NCI-H82 (cell line): ENCODE results near the gene CEP70.
"Not testable (repeated sequence)": the region's sequence is repeated elsewhere in the genome, so short reads cannot be mapped to it uniquely, and the experiment has no call there.

Experiments used
- DNase-seq: peaks from one replicate; lab custom pipeline; 2025; lab: John Stamatoyannopoulos, UW

The CEP70 gene

GRCh38 chr3:138470687-138471086 lies 123.4 kb downstream of the CEP70 start:
- no peak for DNase-seq

DNA sequence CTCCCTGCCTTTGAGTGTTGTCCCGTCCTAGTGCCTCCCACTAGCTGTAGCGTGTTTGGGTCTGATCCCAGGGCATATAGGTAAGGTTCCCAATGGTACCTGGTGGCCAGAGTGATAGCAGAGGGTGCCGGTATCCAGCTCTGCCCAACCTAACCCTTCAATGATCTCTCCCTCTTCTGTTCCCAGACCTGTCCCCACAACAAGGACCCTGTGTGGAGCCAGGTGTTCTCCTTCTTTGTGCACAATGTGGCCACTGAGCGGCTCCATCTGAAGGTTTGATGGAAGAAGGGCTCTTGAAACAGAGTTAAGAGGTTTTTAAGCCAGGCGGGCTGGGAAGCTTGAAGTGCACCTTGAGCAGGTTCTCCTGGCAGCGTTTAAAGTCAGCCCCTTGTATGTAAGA lies 124.2 kb downstream of the CEP70 start:
- no peak for DNase-seq

GRCh38 chr3:138468886-138469285 lies 125.2 kb downstream of the CEP70 start:
- no peak for DNase-seq

DNA sequence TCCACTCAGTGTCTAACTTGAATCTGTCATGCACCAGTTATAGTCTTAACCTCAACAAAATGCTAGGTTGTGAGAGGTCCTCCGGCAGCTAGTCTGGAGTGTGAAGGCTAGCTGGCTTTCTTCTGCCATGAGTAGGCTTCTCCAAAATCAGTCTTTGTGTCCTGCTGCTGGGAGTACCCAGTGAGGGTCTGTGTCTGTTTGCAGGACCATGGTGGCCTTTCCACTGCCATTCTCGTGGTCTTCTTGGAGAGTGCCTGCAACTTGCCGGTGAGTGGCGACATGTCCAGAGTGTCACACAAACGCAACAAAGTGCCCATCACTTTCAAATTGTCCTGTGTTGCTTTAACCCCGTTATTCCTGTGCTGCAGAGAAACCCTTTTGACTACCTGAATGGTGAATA lies 125.6 kb downstream of the CEP70 start:
- DNase-seq = no peak

- DNase-seq = no peak
These were observed 126.1 kb downstream of the CEP70 start for GRCh38 chr3:138467931-138468330.

GRCh38 chr3:138465925-138466324 lies 128.1 kb downstream of the CEP70 start:
- DNase-seq = no peak

DNA sequence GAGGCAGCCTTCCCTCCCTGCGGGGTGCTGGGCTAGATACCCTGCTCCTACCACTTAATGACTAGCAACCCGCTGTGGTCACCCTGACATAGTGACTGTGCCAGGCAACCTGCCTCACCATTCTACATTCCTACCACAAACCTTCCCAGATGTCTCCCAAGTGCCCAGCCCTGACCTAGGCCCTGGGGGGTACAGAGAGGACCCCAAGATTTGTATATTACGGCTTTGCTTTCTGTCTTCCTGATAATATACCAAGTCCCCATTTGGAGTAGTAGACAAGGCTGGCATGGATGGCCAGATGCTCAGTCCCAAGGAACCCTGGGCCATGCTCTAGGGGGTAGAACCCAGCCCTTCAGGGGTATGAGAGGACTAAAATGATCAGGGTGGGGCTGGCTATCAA lies 128.6 kb downstream of the CEP70 start:
- no peak for DNase-seq

- no peak for DNase-seq
These were observed 129.6 kb downstream of the CEP70 start for GRCh38 chr3:138464491-138464860.

- DNase-seq = no peak
These were observed 130.2 kb downstream of the CEP70 start for GRCh38 chr3:138463724-138464490.

GRCh38 chr3:138461896-138462295 lies 132.2 kb downstream of the CEP70 start:
- DNase-seq = no peak

DNA sequence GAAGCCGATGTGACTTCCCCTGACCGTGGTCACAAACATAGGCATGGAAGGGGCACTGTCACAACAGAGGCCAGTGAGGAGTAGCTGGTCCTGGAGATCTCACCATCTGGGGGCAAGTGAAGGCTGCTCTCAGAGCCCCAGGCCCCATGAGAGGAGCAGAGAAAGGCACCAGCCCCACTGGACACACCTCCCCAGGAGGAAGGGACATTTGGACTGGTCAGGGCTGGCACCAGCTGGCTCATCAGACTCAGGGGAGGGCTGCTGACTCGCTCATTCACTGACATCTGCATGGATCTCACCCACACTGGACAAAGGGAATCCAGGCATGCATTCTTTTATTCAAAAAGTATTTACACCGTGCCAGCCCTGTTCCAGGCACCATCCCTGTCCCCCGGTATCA lies 132.8 kb downstream of the CEP70 start:
- no peak for DNase-seq

DNA sequence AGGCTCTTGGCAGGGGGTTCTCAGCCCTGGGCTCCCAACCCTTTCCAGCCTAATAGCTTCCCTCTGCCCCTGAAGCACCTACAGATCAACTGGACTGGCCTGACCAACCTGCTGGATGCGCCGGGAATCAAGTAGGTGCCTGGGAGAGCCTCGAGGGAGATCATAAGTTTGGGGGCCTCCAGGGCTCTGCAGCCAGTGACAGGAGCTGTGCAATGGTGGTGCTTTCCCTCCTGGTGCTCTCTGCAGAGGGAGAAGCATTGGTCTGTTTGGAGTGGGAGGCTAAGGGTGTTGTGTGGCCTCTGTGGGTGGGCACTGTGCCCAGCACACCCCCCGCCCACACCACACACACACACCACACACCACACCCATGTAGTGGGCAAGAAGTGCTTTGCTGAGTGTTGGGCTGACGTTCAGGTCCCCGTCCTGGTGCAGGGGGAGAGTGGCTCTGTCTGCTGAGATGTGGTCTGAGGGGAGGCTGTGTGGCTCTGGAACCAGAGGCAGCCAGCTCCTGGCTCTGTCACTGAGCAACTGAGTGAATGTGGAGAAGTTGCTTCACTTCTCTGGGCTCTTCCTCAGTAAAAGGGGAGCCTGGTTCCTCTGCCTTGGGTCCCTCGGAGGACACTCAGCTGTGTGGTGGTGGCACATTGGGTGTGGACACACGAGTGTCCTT lies 133.4 kb downstream of the CEP70 start:
- no peak for DNase-seq

- DNase-seq = peak; percentile 39
These were observed 134.2 kb downstream of the CEP70 start for GRCh38 chr3:138459619-138460535.

DNA sequence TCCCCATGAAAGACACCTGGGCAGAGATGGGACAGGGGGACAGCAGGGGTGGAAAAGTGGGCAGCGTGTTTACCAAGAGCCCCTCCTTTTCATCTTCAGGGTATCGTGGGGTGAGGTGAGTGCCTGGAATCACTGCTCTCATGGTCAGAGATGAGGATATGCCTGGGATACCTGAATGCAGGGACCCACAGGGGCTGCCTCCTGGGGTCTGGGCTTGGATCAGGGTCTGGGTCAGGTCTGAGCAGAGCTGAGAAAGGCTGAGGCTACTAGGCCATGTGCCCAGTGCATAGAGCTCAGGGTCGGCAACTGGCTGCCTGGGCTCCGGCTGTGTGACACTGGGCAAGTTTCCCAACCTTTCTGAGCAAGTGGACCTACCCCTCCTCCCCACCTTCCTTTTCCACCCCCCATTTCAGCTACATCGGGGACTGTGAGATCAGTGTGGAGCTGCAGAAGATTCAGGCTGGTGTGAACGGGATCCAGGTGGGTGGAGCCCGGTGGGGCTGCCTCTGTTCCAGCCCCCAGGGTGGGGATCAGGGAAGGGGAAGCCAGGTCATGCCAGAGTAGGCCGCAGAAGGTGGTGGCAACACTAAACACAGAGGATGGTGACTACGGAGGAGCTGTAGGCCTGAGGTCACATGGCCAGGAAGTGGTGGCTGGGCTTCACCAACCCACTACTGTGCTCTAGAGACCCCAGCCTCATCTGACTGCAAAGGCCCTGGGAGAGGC lies 135.1 kb downstream of the CEP70 start:
- DNase-seq = no peak

- DNase-seq = no peak
These were observed 136.0 kb downstream of the CEP70 start for GRCh38 chr3:138457863-138458735.

- DNase-seq = no peak
These were observed 136.8 kb downstream of the CEP70 start for GRCh38 chr3:138456961-138457862.

DNA sequence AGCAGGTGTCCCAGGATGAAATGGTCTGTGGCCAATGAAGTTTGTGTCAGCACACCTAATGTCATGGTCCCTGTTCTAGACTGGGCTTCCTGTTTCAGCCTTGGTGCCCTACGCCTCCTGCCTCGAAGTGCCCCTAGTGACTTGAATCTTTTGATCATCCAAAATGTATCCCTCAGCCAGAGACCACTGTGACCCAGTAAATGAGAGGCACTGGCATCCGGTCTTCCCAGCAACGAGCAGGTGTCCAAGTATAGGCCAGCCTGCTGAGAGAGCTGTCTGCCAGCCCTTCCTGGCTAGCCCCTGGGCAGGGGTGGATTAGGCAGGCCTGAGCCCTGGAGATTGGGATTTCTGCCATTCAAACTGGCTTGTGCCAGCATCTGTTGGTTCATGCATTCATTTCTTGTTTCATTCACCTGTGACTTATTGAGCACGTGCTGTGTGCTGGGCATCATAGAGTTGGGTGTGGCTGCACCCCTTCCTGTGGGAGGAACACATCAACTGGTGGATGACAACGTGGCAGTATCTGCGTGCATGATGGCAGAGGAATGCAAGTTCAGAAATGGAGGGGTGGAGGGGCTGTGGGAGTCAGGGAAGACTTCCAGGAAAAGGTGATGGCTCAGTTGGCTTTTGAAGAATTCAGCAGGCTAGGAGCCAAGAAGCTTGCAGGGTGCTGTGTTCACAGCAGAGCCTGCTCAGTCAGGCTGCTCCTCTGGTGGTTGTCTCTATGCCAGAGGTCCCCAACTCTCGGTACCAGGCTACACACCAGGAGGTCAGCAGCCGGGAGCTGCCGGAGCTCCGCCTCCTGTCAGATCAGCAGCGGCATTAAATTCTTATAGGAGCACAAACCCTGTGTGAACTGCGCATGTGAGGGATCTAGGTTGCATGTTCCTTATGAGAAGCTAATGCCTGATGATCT lies 138.0 kb downstream of the CEP70 start:
- DNase-seq = no peak

DNA sequence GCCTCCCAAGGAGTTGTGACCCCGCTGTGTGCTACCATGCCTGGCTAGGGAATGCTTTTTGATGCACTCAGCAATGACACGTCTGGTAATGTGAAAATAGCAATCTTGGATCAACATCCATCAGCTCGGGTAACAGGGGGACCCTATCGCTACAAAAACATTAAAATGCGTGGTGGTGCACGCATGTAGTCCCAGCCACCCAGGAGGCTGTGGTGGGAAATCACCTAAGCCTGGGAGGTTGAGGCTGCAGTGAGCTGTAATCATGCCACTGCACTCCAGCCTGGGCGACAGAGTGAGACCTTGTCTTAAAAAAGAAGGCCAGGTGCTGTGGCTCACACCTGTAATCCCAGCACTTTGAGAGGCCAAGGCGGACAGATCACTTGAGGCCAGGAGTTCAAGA lies 140.1 kb downstream of the CEP70 start:
- DNase-seq = not testable (repeated sequence)

DNA sequence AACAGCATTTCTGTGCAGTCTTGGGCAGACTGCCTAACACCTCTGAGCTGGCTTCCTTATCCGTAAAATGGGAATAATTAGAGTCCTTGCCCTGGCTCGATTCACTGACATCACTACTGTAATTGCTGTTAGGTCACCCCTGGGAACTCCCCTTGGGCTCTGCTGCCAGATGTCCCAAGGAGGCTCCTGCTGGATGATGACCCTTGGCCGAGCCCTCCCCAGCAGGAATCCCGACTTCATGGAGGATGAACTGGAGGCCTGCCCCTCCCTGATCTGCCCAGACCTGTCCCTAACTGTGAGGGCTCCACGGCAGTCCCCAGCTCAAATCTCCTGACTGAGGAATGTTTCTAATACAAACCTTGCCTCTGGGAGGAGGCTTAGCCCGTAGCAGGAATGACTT lies 141.6 kb downstream of the CEP70 start:
- DNase-seq = no peak
